ENCODE measurements around the gene KIF9.
"Not testable (repeated sequence)": the region's sequence is repeated elsewhere in the genome, so short reads cannot be mapped to it uniquely, and the experiment has no call there.

Gene KIF9

DNA sequence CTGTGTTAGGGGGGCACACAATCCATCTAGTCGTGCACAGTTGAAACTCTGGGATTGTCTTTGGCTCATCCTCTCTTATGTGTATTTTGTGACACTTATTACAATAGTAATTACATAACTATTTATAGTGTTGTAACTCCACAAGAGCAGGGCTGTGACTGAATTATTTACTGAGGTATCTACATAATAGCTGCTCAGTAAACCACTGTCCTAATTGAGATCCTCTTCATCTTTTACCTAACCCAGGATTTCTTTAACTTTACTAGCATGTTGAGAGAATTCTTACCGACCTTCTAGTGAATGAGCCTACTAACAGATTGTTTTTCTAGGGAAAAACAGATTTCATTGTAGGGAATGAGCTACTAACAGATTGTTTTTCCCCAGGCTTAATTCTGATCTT lies 11.2 kb upstream of the KIF9 start:
- DNase-seq (ENCODE audit: low spot score) = no peak

- DNase-seq (ENCODE audit: low spot score) = not testable (repeated sequence)
Observed at GRCh38 chr3:47291754-47292420, 9.3 kb upstream of the KIF9 start.

GRCh38 chr3:47291158-47291753 lies 8.7 kb upstream of the KIF9 start:
- DNase-seq (ENCODE audit: low spot score) = peak; percentile 35

DNA sequence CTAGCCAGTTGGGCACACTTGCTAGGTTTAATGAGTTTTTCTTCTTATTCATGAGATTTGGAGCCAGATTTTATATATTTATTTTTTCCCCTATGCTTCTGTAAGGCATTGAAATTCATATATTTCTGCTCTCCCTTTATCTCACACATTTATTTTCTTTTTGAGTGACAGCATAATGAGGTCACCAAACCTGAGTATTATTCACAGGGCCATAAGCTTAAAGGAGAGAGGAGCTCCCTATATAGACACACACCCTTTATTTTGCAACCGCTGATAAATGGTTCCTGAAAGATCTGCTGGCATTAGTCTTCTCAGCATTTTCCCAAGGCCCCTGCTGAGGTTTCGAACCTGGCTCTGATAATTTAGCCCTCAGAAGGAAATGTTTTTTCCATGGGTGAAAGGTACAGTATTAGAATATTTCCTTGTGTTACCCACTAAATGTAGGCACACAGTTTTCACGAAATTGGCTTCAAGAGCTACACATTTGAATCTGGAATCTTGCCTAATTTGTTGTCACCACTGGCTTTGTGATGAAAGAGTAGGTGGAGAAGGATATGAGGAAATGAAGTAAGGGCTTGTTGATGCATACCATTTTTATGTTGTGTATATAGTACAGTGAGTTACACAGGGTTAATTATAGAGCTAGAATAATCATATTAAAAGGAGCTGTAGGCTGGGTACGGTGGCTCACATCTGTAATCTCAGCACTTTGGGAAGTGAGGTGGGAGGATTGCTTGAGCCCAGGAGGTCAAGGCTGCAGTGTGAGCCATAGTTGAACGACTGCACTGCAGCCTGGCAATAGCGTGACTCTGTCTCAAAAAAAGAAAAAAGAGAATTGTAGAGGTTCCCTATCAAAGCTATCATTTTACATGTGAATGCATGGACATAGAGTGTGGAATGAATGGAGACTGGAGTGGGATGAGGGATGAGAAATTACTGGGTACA lies 6.6 kb upstream of the KIF9 start:
- no peak for DNase-seq (ENCODE audit: low spot score)

- DNase-seq (ENCODE audit: low spot score) = no peak
Observed at GRCh38 chr3:47283591-47284364, 1.2 kb upstream of the KIF9 start.

DNA sequence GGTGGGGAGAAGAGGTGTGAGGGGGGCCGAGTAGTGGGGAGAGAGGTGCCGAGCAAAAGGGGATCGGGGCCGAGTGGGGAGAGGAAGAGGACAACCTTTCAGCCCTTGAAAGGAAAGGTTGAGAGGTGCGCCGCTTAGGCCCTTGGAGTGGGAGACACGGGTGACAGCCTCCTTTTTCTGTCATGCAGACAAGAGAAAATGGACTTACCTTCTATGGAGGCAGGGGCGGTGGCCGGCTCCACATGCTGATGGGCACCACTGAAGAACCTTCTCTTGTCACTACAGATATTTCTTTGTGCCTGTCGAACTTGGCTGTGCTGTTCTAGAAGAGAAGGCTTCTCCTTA lies 566 bp upstream of the KIF9 start:
- DNase-seq (ENCODE audit: low spot score) = peak; percentile 38

- no peak for DNase-seq (ENCODE audit: low spot score)
Observed at GRCh38 chr3:47280519-47280918, 2.1 kb downstream of the KIF9 start.

GRCh38 chr3:47276558-47276957 lies 6.0 kb downstream of the KIF9 start:
- no peak for DNase-seq (ENCODE audit: low spot score)

GRCh38 chr3:47274652-47275051 lies 7.9 kb downstream of the KIF9 start:
- no peak for DNase-seq (ENCODE audit: low spot score)

DNA sequence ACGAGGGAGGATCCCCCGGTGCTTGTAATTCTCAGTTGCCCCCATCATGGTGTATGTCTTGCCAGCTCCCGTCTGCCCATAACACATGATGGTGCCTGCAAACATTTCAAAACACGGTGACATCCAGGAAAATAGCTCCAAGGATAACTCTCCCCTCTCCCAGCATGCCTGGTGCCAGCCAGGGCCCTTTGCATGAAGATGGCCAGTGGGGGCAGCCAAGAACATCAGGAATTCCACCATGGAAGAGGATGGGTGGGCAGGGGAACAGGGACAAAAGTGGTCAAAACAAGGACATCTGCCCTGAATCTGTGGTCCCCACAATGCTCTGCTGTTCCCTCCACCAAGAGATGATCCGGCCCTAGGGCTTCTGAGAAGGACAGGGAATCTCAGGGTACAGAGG lies 9.0 kb downstream of the KIF9 start:
- no peak for DNase-seq (ENCODE audit: low spot score)

DNA sequence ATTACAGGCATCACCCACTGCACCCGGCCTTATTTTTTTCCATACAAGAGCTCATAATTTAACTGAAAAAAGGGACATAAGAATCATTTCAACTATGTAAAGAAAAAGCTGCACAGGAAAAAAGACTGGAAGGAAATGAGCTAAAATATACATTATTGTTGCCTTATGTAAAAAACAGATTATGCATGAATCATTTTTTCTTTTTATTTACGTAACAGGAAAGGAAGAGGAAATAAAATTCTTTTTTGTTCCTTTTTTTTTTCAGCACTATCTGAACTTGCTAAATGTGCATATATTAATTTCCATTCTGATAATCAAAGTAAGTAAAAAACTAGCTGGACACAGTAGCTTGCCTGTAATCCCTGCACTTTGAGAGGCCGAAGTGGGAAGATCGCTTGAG lies 12.1 kb downstream of the KIF9 start:
- DNase-seq (ENCODE audit: low spot score) = no peak

- DNase-seq (ENCODE audit: low spot score) = no peak
Observed at GRCh38 chr3:47267490-47267824, 15.1 kb downstream of the KIF9 start.

- DNase-seq (ENCODE audit: low spot score) = peak; percentile 62
Observed at GRCh38 chr3:47266709-47267489, 15.7 kb downstream of the KIF9 start.

DNA sequence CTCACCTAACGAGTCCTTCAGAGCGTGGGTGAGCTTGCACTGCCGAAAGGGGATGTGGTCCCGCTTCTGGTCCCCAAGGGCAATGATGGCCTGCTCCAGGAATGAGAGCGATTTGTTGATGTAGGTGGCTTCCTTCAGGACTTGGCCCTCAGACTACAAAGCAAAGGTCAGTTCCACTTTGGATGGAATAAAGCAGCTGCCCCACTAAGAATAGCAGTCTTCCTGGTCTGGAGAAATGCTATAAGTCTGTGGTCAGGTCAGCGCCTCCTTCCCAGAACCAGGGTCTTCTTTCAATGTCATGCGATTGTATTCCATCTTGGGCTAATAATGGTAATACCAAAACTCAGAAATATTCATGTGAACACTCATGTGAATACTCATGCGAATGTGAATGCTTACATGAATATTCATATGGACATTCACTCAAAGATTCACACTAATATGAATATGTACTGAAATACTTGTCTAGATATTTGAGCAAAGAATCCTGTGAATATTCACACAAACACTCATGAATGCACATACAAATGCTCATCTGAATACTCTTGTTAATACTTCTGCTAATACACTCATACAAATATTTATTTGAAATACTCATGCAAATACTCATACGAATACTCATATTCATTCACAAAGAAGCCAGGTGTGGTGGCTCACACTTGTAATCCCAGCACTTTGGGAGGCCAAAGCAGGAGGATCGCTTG lies 16.7 kb downstream of the KIF9 start:
- no peak for DNase-seq (ENCODE audit: low spot score)

DNA sequence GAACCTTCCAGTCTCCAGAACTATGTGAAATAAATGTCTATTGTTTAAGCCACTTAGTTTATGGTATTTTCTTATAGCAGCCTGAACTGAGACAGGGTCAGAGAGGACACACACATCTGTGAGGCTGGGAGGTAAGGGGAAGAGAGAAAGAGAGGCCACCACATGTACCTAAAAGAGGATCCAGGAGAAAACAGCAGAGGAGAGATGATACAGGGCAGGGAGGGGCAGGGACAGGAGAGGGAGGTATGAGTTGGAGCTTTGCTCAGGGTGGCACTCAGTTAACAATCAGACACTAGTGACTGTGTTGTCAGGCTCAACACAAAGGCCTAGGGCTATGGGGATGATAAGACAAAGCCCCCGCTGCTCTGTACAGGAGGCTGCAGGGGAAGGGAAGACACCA lies 17.6 kb downstream of the KIF9 start:
- DNase-seq (ENCODE audit: low spot score) = no peak

DNA sequence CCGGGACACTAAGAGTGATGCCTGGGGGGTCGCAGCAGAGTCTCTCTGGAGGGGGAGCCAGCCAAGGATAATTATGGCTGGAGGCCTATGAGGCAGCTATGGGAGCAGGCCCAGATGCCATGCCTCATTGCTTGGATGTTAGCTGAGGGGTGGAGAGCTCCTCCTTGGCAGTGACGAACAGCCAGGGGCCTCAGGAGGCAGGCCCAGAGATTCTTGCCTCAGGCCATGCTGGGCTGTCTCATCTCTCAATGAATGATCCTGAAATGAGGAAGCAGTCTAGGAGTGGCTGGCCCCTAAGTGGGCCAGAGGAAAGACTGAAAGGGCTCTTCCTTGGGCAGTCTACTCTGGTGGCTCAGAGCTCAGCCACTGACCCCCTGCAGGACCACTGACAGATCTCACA lies 21.3 kb downstream of the KIF9 start:
- no peak for DNase-seq (ENCODE audit: low spot score)

DNA sequence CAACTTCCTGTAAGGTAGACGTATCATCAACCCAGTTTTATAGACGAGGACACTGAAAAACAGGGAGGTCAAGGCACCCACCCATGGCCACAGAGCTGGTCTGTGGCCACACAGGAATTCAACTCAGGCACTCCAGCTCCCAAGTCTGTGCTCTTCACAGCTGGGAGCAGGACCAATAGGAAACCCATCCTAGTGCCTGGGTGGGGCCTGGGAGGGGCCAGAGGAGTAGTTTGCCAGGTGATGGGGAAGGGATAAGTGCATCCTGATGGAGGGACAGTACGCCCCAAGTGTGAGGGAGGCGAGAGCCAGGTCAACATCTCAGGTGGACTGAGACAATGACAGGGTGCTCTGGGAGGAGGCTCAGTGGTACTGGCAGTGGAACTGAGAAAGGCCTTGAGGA lies 22.0 kb downstream of the KIF9 start:
- no peak for DNase-seq (ENCODE audit: low spot score)

DNA sequence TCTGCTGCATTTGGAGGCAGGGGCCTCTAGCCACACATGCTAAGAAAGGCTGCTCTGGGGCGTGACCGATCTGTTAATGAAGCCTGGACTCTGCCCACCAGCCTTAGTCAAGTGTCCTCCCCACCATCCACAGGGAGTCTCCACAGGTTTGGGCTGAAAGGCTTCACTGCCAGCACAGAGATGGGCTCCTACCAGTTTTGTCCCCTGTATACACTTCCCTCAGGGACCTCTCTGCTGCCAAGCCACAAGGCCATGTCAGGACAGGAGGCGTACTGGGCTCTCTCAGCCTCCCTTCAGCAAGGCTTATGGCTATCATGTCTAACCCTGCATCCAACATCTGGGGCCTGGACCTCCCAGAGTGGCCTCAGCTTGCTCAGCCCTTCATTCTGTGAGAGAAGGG lies 23.5 kb downstream of the KIF9 start:
- no peak for DNase-seq (ENCODE audit: low spot score)

- DNase-seq (ENCODE audit: low spot score) = not testable (repeated sequence)
Observed at GRCh38 chr3:47256331-47256730, 26.3 kb downstream of the KIF9 start.

GRCh38 chr3:47251689-47252088 lies 30.9 kb downstream of the KIF9 start:
- no peak for DNase-seq (ENCODE audit: low spot score)

DNA sequence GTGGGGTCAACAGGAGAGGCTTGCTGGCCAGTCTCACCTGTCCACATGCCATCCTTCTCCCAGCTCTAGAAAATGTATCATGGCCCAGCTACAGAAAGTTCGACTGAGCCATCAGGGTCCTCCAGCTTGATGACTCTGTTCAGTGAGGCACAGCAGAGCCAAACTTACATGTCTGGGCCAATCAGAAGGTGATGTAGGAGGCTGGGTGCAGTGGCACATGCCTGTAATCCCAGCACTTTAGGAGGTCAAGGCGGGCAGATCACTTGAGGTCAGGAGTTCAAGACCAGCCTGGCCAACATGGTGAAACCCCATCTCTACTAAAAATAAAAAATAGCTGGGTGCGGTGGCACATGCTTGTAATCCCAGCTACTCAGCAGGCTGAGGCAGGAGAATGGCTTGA lies 31.5 kb downstream of the KIF9 start:
- not testable (repeated sequence) for DNase-seq (ENCODE audit: low spot score)
